ENCODE measurements around the gene CDK17. TPM values are rescaled to one million over a fixed set of nuclear protein-coding genes. Genes with fewer than 3 reads are reported as not detected.

CDK17 gene
- total and polyA plus RNA-seq, 9 donors: 13.8 to 59.2 (median 30.9) TPM

- no peak for DNase-seq
- no peaks in the 10 kb centered on the region for H3K27me3 ChIP-seq
- intact Hi-C loops (cut with DNase I): no loop called here
- no peaks in the 10 kb centered on the region for H3K36me3 ChIP-seq
- no peak overlapping the region for H3K27ac ChIP-seq
- peaks cover 2% of the 10 kb centered on the region for H3K4me1 ChIP-seq (ENCODE audit: insufficient read depth)
- TF ChIP-seq CTCF (IDR thresholded peaks at IDR 0.05): no peak
- no peak overlapping the region for H3K4me3 ChIP-seq
- 49 to 73% (median 51%) methylated on average over 6 of the region's 6 CpGs for WGBS, 3 donors
- no peaks in the 10 kb centered on the region for H3K9me3 ChIP-seq
Measured at GRCh38 chr12:96295532-96296160, 104.6 kb downstream of the CDK17 start.

GRCh38 chr12:96294831-96295230, 105.4 kb downstream of the CDK17 start:
- intact Hi-C loops (cut with DNase I): no loop called here
- H3K27ac ChIP-seq: no peak overlapping the region
- H3K27me3 ChIP-seq: no peaks in the 10 kb centered on the region
- no peak for DNase-seq
- H3K4me1 ChIP-seq (ENCODE audit: insufficient read depth): peaks cover 2% of the 10 kb centered on the region
- no peaks in the 10 kb centered on the region for H3K9me3 ChIP-seq
- 57 to 62% (median 60%) methylated on average over 3 of the region's 3 CpGs for WGBS, 3 donors
- no peak overlapping the region for H3K4me3 ChIP-seq
- no peaks in the 10 kb centered on the region for H3K36me3 ChIP-seq
- TF ChIP-seq POLR2A (IDR thresholded peaks at IDR 0.05): no peak
- TF ChIP-seq EP300 (IDR thresholded peaks at IDR 0.05): no peak
- TF ChIP-seq CTCF (IDR thresholded peaks at IDR 0.05): no peak

- intact Hi-C loops (cut with DNase I): no loop called here
- H3K27ac ChIP-seq: no peak overlapping the region
- no peaks in the 10 kb centered on the region for H3K27me3 ChIP-seq
- H3K36me3 ChIP-seq: no peaks in the 10 kb centered on the region
- H3K9me3 ChIP-seq: no peaks in the 10 kb centered on the region
- H3K4me1 ChIP-seq (ENCODE audit: insufficient read depth): peaks cover 2% of the 10 kb centered on the region
- no peak for TF ChIP-seq POLR2A (IDR thresholded peaks at IDR 0.05)
- no peak for TF ChIP-seq EP300 (IDR thresholded peaks at IDR 0.05)
- no peak for TF ChIP-seq CTCF (IDR thresholded peaks at IDR 0.05)
- DNase-seq: no peak
- H3K4me3 ChIP-seq: no peak overlapping the region
- WGBS, 3 donors: 94 to 99% (median 96%) methylated on average over 2 of the region's 2 CpGs
Measured at GRCh38 chr12:96293093-96293492, 107.1 kb downstream of the CDK17 start.

GRCh38 chr12:96289067-96289466, 111.2 kb downstream of the CDK17 start:
- no peak for DNase-seq
- Histone ChIP-seq H3K4me3 (no peak overlapping the region), H3K27ac (no peak overlapping the region), H3K4me1 (ENCODE audit: insufficient read depth) (no peaks in the 10 kb centered on the region), H3K36me3 (no peaks in the 10 kb centered on the region), H3K27me3 (no peaks in the 10 kb centered on the region), H3K9me3 (no peaks in the 10 kb centered on the region)
- no peak for TF ChIP-seq POLR2A (IDR thresholded peaks at IDR 0.05)
- TF ChIP-seq EP300 (IDR thresholded peaks at IDR 0.05): no peak
- TF ChIP-seq CTCF (IDR thresholded peaks at IDR 0.05): no peak
- 79 to 82% (median 79%) methylated on average over 5 of the region's 5 CpGs for WGBS, 3 donors
- intact Hi-C loops (cut with DNase I): no loop called here
